Measurements from ENCODE around the gene ZC3H10.
"Not testable (repeated sequence)": the region's sequence is repeated elsewhere in the genome, so short reads cannot be mapped to it uniquely, and the experiment has no call there.

The ZC3H10 gene

DNA sequence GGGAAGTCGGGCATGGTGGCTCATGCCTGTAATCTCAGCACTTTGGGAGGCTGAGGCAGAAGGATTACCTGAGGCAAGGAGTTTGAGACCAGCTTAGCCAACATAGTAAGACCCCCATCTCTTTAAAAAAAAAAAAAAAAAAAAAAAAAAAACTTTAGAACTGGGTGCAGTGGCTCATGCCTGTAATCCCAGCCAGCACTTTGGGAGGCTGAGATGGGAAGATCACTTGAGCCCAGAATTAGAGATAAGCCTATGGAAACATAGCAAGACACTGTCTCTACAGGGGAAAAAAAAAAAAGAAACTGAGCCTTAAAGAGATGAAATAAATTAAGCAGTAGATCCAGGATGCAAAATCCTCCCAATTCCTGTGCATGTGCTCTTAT lies 15.4 kb upstream of the ZC3H10 start:
- no peak for DNase-seq (ENCODE audit: low read depth in 1 of 2, low spot score in 1 of 2)

DNA sequence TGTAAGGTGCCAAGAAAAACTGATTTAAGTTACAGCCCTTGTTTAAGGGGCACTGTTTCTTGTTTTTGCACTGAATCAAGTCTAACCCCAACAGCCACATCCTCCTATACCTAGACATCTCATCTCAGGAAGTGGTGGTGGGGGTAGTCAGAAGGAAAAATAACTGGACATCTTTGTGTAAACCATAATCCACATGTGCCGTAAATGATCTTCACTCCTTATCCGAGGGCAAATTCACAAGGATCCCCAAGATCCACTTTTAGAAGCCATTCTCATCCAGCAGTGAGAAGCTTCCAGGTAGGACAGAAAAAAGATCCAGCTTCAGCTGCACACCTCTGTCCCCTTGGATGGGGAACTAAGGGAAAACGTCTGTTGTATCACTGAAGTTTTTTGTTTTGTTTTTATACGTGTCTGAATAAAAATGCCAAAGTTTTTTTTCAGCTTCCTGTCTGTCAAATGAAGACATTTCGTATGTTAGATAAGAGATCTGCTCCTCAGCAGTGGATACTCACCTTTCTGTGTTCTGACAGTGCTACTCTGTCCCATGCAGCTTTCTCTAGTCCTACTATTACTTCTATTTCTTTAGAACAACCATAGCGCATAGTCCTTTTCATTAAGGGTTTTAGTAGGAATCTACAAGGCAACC lies 14.9 kb upstream of the ZC3H10 start:
- no peak for DNase-seq (ENCODE audit: low read depth in 1 of 2, low spot score in 1 of 2)

- no peak for DNase-seq (ENCODE audit: low read depth in 1 of 2, low spot score in 1 of 2)
Measured at GRCh38 chr12:56103823-56104108, 14.3 kb upstream of the ZC3H10 start.

DNA sequence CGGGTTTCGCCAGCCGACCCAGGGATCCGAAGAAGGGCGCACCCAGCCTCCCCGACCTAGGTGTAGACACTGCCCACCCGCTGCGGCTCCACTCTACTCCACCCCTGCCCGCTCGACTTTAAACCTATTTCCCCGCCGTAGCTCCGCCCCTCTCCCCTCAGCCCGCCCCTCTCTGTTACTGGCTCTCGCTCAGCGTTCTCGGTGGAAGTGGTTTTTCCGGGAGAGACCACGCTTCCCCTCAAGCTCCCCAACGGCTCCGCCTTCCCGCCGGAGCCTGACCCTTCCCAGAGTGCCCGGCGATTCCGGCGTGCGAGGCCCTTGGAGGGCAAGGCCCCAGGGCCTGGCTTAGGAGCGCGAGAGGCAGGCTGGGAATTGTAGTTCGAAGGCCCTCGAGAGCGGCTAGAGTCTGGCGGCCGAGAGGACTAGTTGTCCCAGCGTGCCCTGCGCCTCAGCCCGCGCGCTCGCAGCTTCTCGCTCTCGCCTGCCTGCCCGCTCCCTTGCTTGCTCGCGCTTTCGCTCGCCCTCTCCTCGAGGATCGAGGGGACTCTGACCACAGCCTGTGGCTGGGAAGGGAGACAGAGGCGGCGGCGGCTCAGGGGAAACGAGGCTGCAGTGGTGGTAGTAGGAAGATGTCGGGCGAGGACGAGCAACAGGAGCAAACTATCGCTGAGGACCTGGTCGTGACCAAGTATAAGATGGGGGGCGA lies 13.8 kb upstream of the ZC3H10 start, which contains the start of gene PA2G4:
Gene PA2G4 (plus strand): TSS at position 451 of the 706 bp plus-strand sequence. CDS start 179 bp downstream, at position 630.
- DNase-seq (ENCODE audit: low read depth in 1 of 2, low spot score in 1 of 2), result peak; percentile 93 to 95

- DNase-seq (ENCODE audit: low read depth in 1 of 2, low spot score in 1 of 2), result no peak
Measured at GRCh38 chr12:56104815-56105608, 13.1 kb upstream of the ZC3H10 start.

- DNase-seq (ENCODE audit: low read depth in 1 of 2, low spot score in 1 of 2), result no peak
Measured at GRCh38 chr12:56105609-56105902, 12.5 kb upstream of the ZC3H10 start.

DNA sequence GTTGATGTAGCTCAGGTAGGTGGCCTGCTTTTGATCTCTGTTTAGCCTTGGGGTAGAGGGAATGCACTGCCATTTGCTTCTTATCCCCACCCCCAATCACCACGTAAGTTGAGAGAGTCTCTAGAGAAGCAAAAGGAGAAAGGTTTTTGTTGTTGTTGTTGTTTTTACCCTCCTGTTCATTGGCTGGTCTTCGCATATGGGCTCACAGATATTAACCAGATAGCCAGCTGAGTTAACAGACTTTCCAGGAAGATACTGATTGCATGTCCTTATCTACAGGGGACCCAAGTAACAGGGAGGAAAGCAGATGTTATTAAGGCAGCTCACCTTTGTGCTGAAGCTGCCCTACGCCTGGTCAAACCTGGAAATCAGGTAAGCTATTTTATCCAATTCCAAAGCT lies 10.8 kb upstream of the ZC3H10 start:
- no peak for DNase-seq (ENCODE audit: low read depth in 1 of 2, low spot score in 1 of 2)

DNA sequence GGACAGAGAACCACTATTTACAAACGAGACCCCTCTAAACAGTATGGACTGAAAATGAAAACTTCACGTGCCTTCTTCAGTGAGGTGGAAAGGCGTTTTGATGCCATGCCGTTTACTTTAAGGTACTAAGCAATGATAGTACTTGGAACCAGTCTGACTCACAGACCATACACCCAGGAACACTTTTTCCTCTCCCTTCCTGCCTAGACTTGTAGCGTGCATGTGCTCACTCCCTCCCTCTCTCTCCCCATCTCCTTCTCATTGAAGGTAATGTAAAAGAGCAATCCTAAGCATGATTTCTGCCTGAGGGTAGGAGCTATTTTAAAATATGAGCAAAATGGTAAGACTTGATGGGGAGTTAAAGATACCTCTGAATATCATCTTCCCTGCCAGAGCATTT lies 7.5 kb upstream of the ZC3H10 start:
- DNase-seq (ENCODE audit: low read depth in 1 of 2, low spot score in 1 of 2), result no peak

DNA sequence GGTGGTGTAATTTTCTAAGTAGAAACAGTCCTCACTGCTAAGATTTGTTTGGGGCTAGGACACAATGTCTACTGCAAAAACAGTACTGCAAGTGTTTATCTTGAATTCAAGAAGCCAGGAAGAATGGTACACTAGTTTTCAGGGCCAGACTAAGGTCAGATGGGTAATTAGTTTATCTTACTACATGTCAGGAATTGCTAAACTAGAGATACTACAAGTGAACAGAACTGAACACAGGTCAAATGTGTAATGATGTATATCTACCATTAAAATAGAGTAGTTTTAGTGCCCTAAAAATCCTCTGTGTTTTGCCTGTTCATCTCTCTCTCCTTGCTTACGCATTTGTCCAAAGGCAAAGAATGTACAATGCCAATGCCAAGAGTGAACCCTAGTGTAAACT lies 4.0 kb upstream of the ZC3H10 start:
- no peak for DNase-seq (ENCODE audit: low read depth in 1 of 2, low spot score in 1 of 2)

DNA sequence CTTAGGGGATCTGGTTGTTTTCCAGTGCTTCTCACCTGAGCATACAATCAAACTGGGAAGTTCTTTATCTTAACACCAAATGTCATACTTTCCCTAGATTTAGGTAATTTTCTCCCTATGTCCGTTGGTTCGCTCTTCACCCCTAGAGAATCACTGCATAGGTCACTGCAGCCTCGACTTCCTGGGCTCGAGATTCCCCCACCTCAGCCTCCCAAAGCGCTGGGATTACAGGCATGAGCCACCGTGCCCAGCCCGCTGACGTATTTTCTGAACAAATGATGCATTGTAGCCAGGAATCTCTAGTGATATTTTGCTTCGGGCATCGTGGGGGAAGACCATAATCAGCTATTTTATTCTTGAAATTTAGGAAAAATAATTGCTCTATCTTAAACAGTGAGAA lies 2.7 kb upstream of the ZC3H10 start:
- no peak for DNase-seq (ENCODE audit: low read depth in 1 of 2, low spot score in 1 of 2)

- DNase-seq (ENCODE audit: low read depth in 1 of 2, low spot score in 1 of 2), result peak; percentile 90
Measured at GRCh38 chr12:56116267-56117081, 1.6 kb upstream of the ZC3H10 start, which contains the start of gene RPL41. RPL41 (plus strand) TSS chr12:56116633.

GRCh38 chr12:56117082-56117706 lies 872 bp upstream of the ZC3H10 start:
- not testable (repeated sequence) for DNase-seq (ENCODE audit: low read depth in 1 of 2, low spot score in 1 of 2)

DNA sequence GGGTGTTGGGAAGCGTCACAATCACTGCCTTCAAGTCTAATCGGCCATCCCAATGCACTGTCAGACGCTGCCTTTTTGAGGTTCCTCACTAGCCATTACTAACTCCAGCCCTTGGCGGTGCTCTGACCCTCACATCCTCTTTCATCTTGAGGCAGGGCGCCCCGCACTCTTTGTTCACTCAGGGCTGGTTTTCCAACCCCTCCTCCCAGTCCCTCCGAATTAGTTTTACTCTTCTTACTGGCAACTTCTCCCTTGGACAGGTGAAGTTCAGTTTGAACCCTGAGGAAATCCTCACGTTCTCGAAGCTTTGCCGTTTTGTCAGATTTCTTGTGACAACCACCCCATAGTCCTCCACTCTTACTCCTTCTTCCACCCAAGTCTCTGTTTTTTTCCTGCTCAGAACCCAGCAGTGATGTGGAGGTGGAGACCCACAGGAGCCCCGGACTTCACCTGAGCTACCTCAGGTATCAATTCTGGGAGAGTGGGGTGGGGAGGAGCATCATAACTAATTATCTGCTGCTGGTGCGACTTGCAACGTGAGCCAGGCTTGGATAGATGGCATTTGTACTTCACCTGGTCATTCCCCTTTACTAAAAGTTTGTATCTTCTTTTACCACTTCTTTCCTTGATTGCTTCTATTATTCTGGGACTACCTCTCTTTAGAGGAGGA lies 757 bp downstream of the ZC3H10 start:
- no peak for DNase-seq (ENCODE audit: low read depth in 1 of 2, low spot score in 1 of 2)

GRCh38 chr12:56119361-56119796 lies 1.3 kb downstream of the ZC3H10 start:
- no peak for DNase-seq (ENCODE audit: low read depth in 1 of 2, low spot score in 1 of 2)

DNA sequence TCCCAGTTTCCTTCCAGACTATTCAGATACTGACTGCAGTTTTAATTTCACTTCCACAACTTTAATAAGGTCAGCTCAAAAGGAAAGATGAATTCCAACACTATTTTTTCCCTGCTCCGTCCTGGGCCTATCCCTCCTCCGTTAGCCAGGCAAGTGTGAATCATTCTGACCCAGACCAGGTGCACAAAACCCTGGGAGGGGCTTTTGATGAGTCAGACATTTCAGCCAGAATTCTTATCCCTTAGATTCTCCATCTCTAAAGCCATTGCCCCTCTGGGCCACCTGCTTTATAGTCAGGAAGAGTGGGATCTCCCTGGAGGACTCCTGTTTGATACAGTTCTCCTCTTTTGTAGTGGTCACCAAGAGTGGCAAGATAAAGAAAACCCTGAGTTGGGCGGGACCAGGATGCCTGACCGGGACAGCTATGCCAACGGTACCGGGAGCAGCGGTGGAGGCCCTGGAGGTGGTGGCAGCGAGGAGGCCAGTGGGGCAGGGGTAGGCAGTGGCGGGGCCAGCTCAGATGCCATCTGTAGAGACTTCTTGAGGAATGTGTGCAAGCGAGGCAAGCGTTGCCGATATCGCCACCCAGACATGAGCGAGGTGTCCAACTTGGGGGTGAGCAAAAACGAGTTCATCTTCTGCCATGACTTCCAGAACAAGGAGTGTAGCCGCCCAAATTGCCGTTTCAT lies 2.2 kb downstream of the ZC3H10 start:
- no peak for DNase-seq (ENCODE audit: low read depth in 1 of 2, low spot score in 1 of 2)

DNA sequence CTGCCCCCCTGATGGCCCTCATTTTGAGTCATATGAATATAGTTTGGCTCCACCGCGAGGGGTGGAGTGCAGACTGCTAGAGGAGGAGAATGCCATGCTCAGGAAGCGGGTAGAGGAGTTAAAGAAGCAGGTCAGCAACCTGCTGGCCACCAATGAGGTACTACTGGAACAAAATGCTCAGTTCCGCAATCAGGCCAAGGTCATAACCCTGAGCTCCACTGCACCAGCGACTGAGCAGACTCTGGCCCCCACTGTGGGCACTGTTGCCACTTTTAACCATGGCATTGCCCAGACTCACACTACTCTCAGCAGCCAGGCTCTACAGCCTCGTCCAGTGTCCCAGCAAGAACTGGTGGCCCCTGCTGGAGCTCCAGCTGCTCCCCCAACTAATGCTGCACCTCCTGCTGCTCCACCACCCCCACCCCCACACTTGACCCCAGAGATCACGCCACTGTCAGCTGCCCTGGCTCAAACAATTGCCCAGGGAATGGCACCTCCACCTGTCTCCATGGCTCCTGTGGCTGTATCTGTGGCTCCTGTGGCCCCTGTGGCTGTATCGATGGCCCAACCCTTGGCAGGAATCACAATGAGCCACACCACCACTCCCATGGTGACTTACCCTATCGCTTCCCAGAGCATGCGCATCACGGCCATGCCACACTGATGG lies 3.3 kb downstream of the ZC3H10 start:
- no peak for DNase-seq (ENCODE audit: low read depth in 1 of 2, low spot score in 1 of 2)

- DNase-seq (ENCODE audit: low read depth in 1 of 2, low spot score in 1 of 2), result no peak
Measured at GRCh38 chr12:56122637-56123036, 4.6 kb downstream of the ZC3H10 start.

GRCh38 chr12:56124133-56124532 lies 6.1 kb downstream of the ZC3H10 start:
- DNase-seq (ENCODE audit: low read depth in 1 of 2, low spot score in 1 of 2), result no peak

DNA sequence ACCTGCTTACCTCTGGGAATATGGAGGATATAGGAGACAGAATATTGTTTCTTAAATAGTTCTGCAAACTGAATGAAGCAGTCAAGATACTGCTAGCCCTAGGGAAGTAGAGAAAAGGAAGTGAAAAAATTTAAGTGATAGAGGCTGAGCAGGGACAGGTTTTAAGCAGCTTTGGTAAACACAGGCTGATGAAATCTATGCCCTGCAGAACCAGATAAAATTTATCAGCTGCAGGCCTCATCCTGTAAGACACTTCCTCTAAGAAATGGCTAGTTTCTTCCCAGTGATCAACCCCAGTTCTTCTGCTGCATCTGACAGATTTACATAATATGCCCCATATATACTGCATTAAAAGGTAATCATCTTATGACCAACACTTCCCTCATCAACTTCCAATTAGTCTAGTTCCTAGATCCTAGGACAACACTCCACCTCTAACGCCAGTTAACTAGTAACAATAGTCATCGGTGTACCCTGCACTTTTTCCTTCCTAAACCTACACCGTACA lies 8.7 kb downstream of the ZC3H10 start:
- DNase-seq (ENCODE audit: low read depth in 1 of 2, low spot score in 1 of 2), result no peak
